Activated B cell treated with CpG ODN at 0.5 μM for 24 hours (primary cell): Measurements from ENCODE around the gene GIPC2. TPM values are rescaled to one million over a fixed set of nuclear protein-coding genes. Genes with fewer than 3 reads are reported as not detected.

Source experiments
- ATAC-seq: fragments of 200-7000 bp; cut with Tn5 transposase; one replicate; pipeline ENCODE4 v1.10.0; 2021; ENCODE audit warnings: low read depth, mild to moderate bottlenecking, moderate library complexity
- CTCF ChIA-PET: fragments of 350-600 bp; sonication (Branson Sonifier 250); formaldehyde crosslinking; loops from one replicate; lab custom pipeline; 2021; ENCODE audit warnings: antibody characterized with exemption; lab: Charles Lee
- POLR2A ChIA-PET: fragments of 350-600 bp; sonication (Branson Sonifier 250); formaldehyde crosslinking; loops from one replicate; lab custom pipeline; 2021; ENCODE audit warnings: antibody characterized with exemption; lab: Charles Lee
- DNase-seq: peaks from one replicate; pipeline ENCODE4 v3.0.0; 2022
- H3K27ac Mint-ChIP-seq: one replicate; pipeline ENCODE4 v1.8.0; 2020; ENCODE audit warnings: mixed read lengths
- H3K27me3 Mint-ChIP-seq: one replicate; pipeline ENCODE4 v1.8.0; 2021; ENCODE audit warnings: mixed read lengths
- H3K36me3 Mint-ChIP-seq: one replicate; pipeline ENCODE4 v1.8.0; 2021; ENCODE audit warnings: low read depth, mixed read lengths
- H3K4me1 Mint-ChIP-seq: one replicate; pipeline ENCODE4 v1.8.0; 2021; ENCODE audit warnings: mixed read lengths
- H3K4me3 Mint-ChIP-seq: one replicate; pipeline ENCODE4 v1.8.0; 2020; ENCODE audit warnings: mild to moderate bottlenecking, mixed read lengths
- H3K9me3 Mint-ChIP-seq: one replicate; pipeline ENCODE4 v1.8.0; 2020; ENCODE audit warnings: mixed read lengths
- intact Hi-C: fragments of 100-400 bp; cut with micrococcal nuclease; formaldehyde crosslinking; loops from one replicate; pipeline ENCODE4 v1.15.1; 2024
- total RNA-seq: library from RNA; stranded (reverse); gene quantifications from 2 replicates; pipeline ENCODE4 v1.2.3, GENCODE V29; 2022
- TF ChIP-seq, protein P1 (sequence below): fragments of 200-600 bp; IDR thresholded peaks from one replicate; pipeline ENCODE4 v1.8.0; 2022; ENCODE audit warnings: antibody characterized with exemption, mild to moderate bottlenecking

The GIPC2 gene
- total RNA-seq, 1 donor from 2014 or later, result not detected

DNA sequence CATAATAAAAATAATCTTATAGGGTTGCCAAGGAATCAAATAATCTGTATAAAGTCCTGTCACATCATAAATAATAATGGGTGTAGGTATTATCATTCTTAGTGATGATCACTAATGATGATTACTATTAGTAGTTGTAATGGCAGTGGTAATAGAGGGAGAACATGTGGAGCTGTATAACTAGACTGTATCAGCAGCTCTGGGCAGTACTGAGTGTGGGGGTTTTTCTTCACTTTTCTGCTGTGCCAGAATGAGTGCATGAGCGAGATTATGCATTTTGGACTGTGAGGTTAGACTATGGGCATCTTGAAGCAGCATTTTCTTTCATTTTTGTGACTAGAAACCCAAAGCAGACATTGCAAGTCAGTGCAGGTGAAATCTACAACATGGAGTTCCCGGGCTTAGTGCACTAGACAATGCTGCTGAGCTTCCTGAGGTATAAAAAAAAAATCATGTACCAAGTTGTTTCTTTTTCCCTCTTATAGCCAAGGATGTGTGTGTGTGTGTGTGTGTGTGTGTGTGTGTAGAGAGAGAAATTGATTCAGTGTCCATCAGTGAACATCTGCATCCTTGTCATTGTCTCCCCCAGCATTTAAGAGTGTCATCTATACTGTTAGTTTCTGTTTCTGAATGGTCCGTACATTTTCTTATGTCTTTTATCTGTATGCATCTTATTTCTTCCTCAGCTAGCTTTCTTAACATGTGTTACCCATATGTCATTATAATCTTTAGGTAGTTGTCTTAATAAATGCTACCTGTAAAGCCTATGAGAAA lies 86.6 kb downstream of the GIPC2 start:
- Mint-ChIP-seq H3K36me3 (no peaks in the 10 kb centered on the region), H3K27ac (no peak overlapping the region), H3K4me3 (no peak overlapping the region), H3K27me3 (peaks cover 4% of the 10 kb centered on the region), H3K4me1 (no peaks in the 10 kb centered on the region), H3K9me3 (no peaks in the 10 kb centered on the region)
- CTCF ChIA-PET, result interaction anchor here (1.4 to 2.9 kb wide), 5 partner anchors 9 to 485 kb away, joined by 3 to 54 read pairs (median 6); no protein-coding TSS in a partner anchor
- ATAC-seq, result no peak
- POLR2A ChIA-PET, result no interaction called here
- no peak for DNase-seq
- TF ChIP-seq, protein P1, sequence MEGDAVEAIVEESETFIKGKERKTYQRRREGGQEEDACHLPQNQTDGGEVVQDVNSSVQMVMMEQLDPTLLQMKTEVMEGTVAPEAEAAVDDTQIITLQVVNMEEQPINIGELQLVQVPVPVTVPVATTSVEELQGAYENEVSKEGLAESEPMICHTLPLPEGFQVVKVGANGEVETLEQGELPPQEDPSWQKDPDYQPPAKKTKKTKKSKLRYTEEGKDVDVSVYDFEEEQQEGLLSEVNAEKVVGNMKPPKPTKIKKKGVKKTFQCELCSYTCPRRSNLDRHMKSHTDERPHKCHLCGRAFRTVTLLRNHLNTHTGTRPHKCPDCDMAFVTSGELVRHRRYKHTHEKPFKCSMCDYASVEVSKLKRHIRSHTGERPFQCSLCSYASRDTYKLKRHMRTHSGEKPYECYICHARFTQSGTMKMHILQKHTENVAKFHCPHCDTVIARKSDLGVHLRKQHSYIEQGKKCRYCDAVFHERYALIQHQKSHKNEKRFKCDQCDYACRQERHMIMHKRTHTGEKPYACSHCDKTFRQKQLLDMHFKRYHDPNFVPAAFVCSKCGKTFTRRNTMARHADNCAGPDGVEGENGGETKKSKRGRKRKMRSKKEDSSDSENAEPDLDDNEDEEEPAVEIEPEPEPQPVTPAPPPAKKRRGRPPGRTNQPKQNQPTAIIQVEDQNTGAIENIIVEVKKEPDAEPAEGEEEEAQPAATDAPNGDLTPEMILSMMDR, result no peak
- intact Hi-C loops, result no loop called here

- intact Hi-C loops, result no loop called here
- CTCF ChIA-PET, result interaction anchor here (0.9 to 2.9 kb wide), 4 partner anchors 9 to 543 kb away, joined by 3 to 54 read pairs (median 4); no protein-coding TSS in a partner anchor
- POLR2A ChIA-PET, result no interaction called here
Observed at GRCh38 chr1:78132948-78133322, 87.2 kb downstream of the GIPC2 start.

DNA sequence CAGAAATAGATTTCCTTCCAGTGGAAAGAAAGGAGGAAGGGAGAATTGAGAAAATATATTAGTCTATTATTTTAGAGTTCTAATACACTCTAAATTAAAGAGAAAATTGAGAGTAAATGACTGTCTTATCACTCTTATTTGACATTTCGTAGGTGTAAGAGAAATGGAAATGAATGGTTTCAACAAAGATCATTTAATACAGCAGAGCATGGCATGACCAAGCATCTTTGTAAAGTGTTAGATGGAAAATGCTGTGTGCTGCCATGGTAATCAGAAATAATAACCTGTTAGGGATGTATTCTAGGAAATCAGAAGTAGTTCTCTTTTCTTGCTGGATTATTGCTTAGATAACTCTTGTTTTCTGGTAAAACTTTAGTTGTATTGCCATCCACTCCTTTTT lies 90.9 kb downstream of the GIPC2 start:
- H3K4me3 Mint-ChIP-seq, result no peak overlapping the region
- no peaks in the 10 kb centered on the region for H3K36me3 Mint-ChIP-seq
- DNase-seq (no peak), ATAC-seq (no peak)
- TF ChIP-seq, protein P1, result no peak
- H3K27me3 Mint-ChIP-seq, result peaks cover 4% of the 10 kb centered on the region
- no peaks in the 10 kb centered on the region for H3K9me3 Mint-ChIP-seq
- intact Hi-C loops, result no loop called here
- no peak overlapping the region for H3K27ac Mint-ChIP-seq
- ChIA-PET CTCF (no interaction called here), POLR2A (no interaction called here)
- H3K4me1 Mint-ChIP-seq, result peaks cover 5% of the 10 kb centered on the region

More at GRCh38 chr1:78132948-78133322, 87.2 kb downstream of the GIPC2 start:
- TF ChIP-seq, protein P1, result no peak
- Mint-ChIP-seq H3K4me3 (no peak overlapping the region), H3K36me3 (no peaks in the 10 kb centered on the region), H3K27me3 (peaks cover 4% of the 10 kb centered on the region), H3K4me1 (no peaks in the 10 kb centered on the region), H3K27ac (no peak overlapping the region), H3K9me3 (no peaks in the 10 kb centered on the region)
- DNase-seq (no peak), ATAC-seq (no peak)

DNA sequence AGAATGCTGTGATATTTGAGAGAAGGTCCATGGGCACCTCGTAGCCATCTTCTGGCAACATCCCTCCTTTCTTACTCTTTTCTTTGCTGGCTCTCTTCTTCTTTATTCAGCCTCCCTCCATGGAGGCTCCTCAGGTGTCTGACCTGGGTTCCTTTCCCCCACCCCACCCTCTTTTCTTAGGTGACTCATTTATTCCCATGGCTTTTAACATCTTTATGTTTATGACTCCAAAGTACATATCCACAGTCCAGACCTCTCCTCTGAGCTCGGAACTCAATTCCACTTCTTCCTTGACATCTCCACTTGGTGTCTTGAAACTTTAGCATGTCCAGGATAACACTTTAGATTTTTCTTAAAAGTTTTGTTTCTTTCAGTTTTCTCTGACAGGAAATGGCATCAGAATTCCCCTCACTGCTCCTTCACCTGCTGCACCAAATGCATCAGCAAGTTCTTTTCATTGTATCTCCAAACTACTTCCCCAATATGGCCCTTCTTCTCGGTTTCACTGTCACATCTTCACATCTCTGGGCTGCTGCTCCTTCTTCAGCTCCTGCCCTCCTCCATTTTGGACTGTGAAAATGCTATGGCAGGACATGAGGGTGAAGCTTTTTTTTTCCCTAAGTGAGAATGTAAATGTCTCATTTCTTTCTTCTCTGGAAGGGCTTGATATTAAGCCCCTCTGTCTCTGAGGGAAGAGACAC lies 95.9 kb downstream of the GIPC2 start:
- CTCF ChIA-PET, result interaction anchor here (8.2 kb wide), 1 partner anchor 10 kb away, joined by 54 read pairs; no protein-coding TSS in a partner anchor
- H3K9me3 Mint-ChIP-seq, result no peaks in the 10 kb centered on the region
- POLR2A ChIA-PET, result interaction anchor here (0.6 to 0.8 kb wide), 3 partner anchors 137 to 1945 kb away, joined by 3 to 6 read pairs (median 4); partner anchors contain the start of gene DNAJB4
- no peak overlapping the region for H3K4me3 Mint-ChIP-seq
- peaks cover 28% of the 10 kb centered on the region for H3K4me1 Mint-ChIP-seq
- ATAC-seq (no peak), DNase-seq (no peak)
- H3K27me3 Mint-ChIP-seq, result no peaks in the 10 kb centered on the region
- no peaks in the 10 kb centered on the region for H3K36me3 Mint-ChIP-seq
- intact Hi-C loops, result no loop called here
- TF ChIP-seq, protein P1, result no peak
- H3K27ac Mint-ChIP-seq, result peak overlapping the region; percentile 53

DNA sequence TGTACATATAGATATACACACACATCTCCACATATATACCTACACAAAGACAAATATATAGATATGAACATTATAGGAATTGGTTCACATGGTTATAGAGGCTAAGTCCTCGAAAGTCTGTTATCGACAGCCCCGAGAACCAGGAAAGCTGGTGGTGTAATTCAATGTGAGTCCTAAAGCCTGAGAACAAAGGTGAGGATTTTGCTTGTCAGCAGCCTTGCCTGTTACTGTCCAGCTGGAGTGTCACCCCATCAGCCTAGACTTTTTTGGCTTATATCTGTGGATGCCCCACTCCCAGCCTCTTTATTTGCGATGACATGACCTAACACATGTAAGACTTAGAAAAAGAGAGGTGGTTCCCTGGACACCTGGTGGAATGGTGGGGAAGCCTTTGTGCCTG lies 97.0 kb downstream of the GIPC2 start:
- Mint-ChIP-seq H3K4me3 (peak overlapping the region; percentile 48), H3K9me3 (no peaks in the 10 kb centered on the region), H3K27ac (peak overlapping the region; percentile 76), H3K4me1 (peaks cover 28% of the 10 kb centered on the region), H3K27me3 (peaks cover 2% of the 10 kb centered on the region), H3K36me3 (no peaks in the 10 kb centered on the region)
- no peak for DNase-seq
- TF ChIP-seq, protein P1, result no peak
- intact Hi-C loops, result no loop called here
- no peak for ATAC-seq
- POLR2A ChIA-PET, result interaction anchor here (1.9 kb wide), 1 partner anchor 139 kb away, joined by 11 read pairs; the partner anchor contains the start of gene DNAJB4
- CTCF ChIA-PET, result interaction anchor here (1.3 to 8.2 kb wide), 3 partner anchors 11 to 533 kb away, joined by 4 to 54 read pairs (median 8); no protein-coding TSS in a partner anchor
